ENCODE data around the gene SYTL3. TPM values are rescaled to one million over a fixed set of nuclear protein-coding genes. Genes with fewer than 3 reads are reported as not detected.
"Not testable (repeated sequence)": the region's sequence is repeated elsewhere in the genome, so short reads cannot be mapped to it uniquely, and the experiment has no call there.

SYTL3 gene
- total RNA-seq, 1 experiment from 2014 or later: 14.2 TPM

GRCh38 chr6:158698931-158699330 is 49.1 kb downstream of the SYTL3 start:
- H3K27me3 Mint-ChIP-seq (ENCODE audit: unreplicated experiment): no peaks in the 10 kb centered on the region
- no peak for TF ChIP-seq CTCF (IDR thresholded peaks at IDR 0.05; ENCODE audit: unreplicated experiment)
- intact Hi-C loops (cut with micrococcal nuclease; ENCODE audit: unreplicated experiment): no loop called here
- no TSS peak for BruUV-seq (replicated peaks)
- no peaks in the 10 kb centered on the region for H3K9me3 Mint-ChIP-seq (ENCODE audit: low read depth, unreplicated experiment)
- H3K4me1 Mint-ChIP-seq (ENCODE audit: low read depth, unreplicated experiment): peaks cover 7% of the 10 kb centered on the region
- H3K27ac Mint-ChIP-seq (ENCODE audit: unreplicated experiment): no peak overlapping the region
- no peak overlapping the region for H3K4me3 Mint-ChIP-seq (ENCODE audit: low read depth, unreplicated experiment)
- CTCF ChIA-PET: no interaction called here
- peaks cover under 1% of the 10 kb centered on the region for H3K36me3 Mint-ChIP-seq (ENCODE audit: insufficient read depth, unreplicated experiment)
- DNase-seq: no peak

GRCh38 chr6:158701268-158701667 is 51.4 kb downstream of the SYTL3 start:
- not testable (repeated sequence) for DNase-seq; H3K9me3 Mint-ChIP-seq (ENCODE audit: low read depth, unreplicated experiment); BruUV-seq (replicated peaks); H3K27ac Mint-ChIP-seq (ENCODE audit: unreplicated experiment); H3K4me3 Mint-ChIP-seq (ENCODE audit: low read depth, unreplicated experiment); H3K27me3 Mint-ChIP-seq (ENCODE audit: unreplicated experiment); H3K36me3 Mint-ChIP-seq (ENCODE audit: insufficient read depth, unreplicated experiment)
- intact Hi-C loops (cut with micrococcal nuclease; ENCODE audit: unreplicated experiment): loop anchor here (10.0 kb wide), 1 partner anchor 404 kb away; no protein-coding TSS in a partner anchor
- CTCF ChIA-PET: interaction anchor here (1.2 kb wide), 1 partner anchor 433 kb away, joined by 3 read pairs; no protein-coding TSS in a partner anchor
- peaks cover 23% of the 10 kb centered on the region for H3K4me1 Mint-ChIP-seq (ENCODE audit: low read depth, unreplicated experiment)

- no peaks in the 10 kb centered on the region for H3K27me3 Mint-ChIP-seq (ENCODE audit: unreplicated experiment)
- TF ChIP-seq CTCF (IDR thresholded peaks at IDR 0.05; ENCODE audit: unreplicated experiment): no peak
- no TSS peak for BruUV-seq (replicated peaks)
- CTCF ChIA-PET: interaction anchor here (1.0 to 1.3 kb wide), 3 partner anchors 92 to 297 kb away, joined by 3 to 4 read pairs (median 3); partner anchors contain the start of gene RSPH3
- peak overlapping the region; percentile 54 for H3K27ac Mint-ChIP-seq (ENCODE audit: unreplicated experiment)
- no peaks in the 10 kb centered on the region for H3K9me3 Mint-ChIP-seq (ENCODE audit: low read depth, unreplicated experiment)
- H3K36me3 Mint-ChIP-seq (ENCODE audit: insufficient read depth, unreplicated experiment): peaks cover 13% of the 10 kb centered on the region
- H3K4me3 Mint-ChIP-seq (ENCODE audit: low read depth, unreplicated experiment): no peak overlapping the region
- DNase-seq: no peak
- H3K4me1 Mint-ChIP-seq (ENCODE audit: low read depth, unreplicated experiment): peaks cover 42% of the 10 kb centered on the region
- intact Hi-C loops (cut with micrococcal nuclease; ENCODE audit: unreplicated experiment): loop anchor here (10.0 kb wide), 1 partner anchor 402 kb away; no protein-coding TSS in a partner anchor
Measured at GRCh38 chr6:158703111-158703836, 53.4 kb downstream of the SYTL3 start.

GRCh38 chr6:158703837-158704822 is 54.3 kb downstream of the SYTL3 start:
- peak; percentile 91 for DNase-seq
- no TSS peak for BruUV-seq (replicated peaks)
- H3K27me3 Mint-ChIP-seq (ENCODE audit: unreplicated experiment): no peaks in the 10 kb centered on the region
- H3K27ac Mint-ChIP-seq (ENCODE audit: unreplicated experiment): peak overlapping the region; percentile 80
- CTCF ChIA-PET: interaction anchor here (0.7 to 1.3 kb wide), 5 partner anchors 57 to 296 kb away, joined by 3 to 4 read pairs (median 3); partner anchors contain the start of gene RSPH3
- peak overlapping the region; percentile 69 for H3K4me3 Mint-ChIP-seq (ENCODE audit: low read depth, unreplicated experiment)
- H3K36me3 Mint-ChIP-seq (ENCODE audit: insufficient read depth, unreplicated experiment): peaks cover 19% of the 10 kb centered on the region
- H3K9me3 Mint-ChIP-seq (ENCODE audit: low read depth, unreplicated experiment): no peaks in the 10 kb centered on the region
- TF ChIP-seq CTCF (IDR thresholded peaks at IDR 0.05; ENCODE audit: unreplicated experiment): peak; percentile 97
- intact Hi-C loops (cut with micrococcal nuclease; ENCODE audit: unreplicated experiment): loop anchor here (10.0 kb wide), 1 partner anchor 401 kb away; no protein-coding TSS in a partner anchor
- H3K4me1 Mint-ChIP-seq (ENCODE audit: low read depth, unreplicated experiment): peaks cover 49% of the 10 kb centered on the region

Data from Calu3 (cell line).